Neuronal stem cell (in vitro differentiated cells): ENCODE measurements around the gene FADS2.
A peak's percentile ranks its signal among the peaks of the same experiment; 100 is the strongest.

Experiments used
- DNase-seq: peaks from one replicate; pipeline ENCODE4 v3.0.0-alpha.2; 2013; ENCODE audit warnings: low spot score
- H2AFZ ChIP-seq: one replicate; pipeline ENCODE4 v1.6.1; 2013; ENCODE audit warnings: mild to moderate bottlenecking, low read length, inconsistent platforms
- H2AK5ac ChIP-seq: 2 replicates; pipeline ENCODE4 v1.6.1; 2013; ENCODE audit warnings: low read depth, mild to moderate bottlenecking, inconsistent platforms, low read length, moderate library complexity, mixed read lengths
- H2BK120ac ChIP-seq: 2 replicates; pipeline ENCODE4 v1.6.1; 2013; ENCODE audit warnings: low read depth, mild to moderate bottlenecking, inconsistent platforms, low read length, moderate library complexity, mixed read lengths
- H2BK12ac ChIP-seq: one replicate; pipeline ENCODE4 v1.6.1; 2013; ENCODE audit warnings: low read length, inconsistent platforms
- H2BK15ac ChIP-seq: 2 replicates; pipeline ENCODE4 v1.6.1; 2013; ENCODE audit warnings: mild to moderate bottlenecking, low read length, inconsistent platforms, mixed read lengths
- H2BK5ac ChIP-seq: one replicate; pipeline ENCODE4 v1.6.1; 2013; ENCODE audit warnings: inconsistent platforms, mild to moderate bottlenecking, low read length, moderate library complexity
- H3K14ac ChIP-seq: one replicate; pipeline ENCODE4 v1.6.1; 2013; ENCODE audit warnings: low read length, inconsistent platforms
- H3K18ac ChIP-seq: 2 replicates; pipeline ENCODE4 v1.6.1; 2013; ENCODE audit warnings: low read length, inconsistent platforms
- H3K23ac ChIP-seq: 2 replicates; pipeline ENCODE4 v1.6.1; 2013; ENCODE audit warnings: low read depth, mild to moderate bottlenecking, mixed read lengths, low read length, inconsistent platforms; ENCODE audit not compliant: poor library complexity
- H3K27ac ChIP-seq: replicated peaks from 3 replicates; pipeline ENCODE4 v1.5.1; 2013; ENCODE audit warnings: low read length, inconsistent platforms
- H3K27me3 ChIP-seq, 3 experiments: 2 replicates each; pipeline ENCODE4 v1.6.1; 2013; ENCODE audit warnings: low read length in 3 of 3, mild to moderate bottlenecking in 2 of 3, inconsistent platforms in 1 of 3, low read depth in 1 of 3, mixed read lengths in 1 of 3, moderate library complexity in 1 of 3; ENCODE audit not compliant: control insufficient read depth in 3 of 3, insufficient read depth in 3 of 3
- H3K36me3 ChIP-seq, 2 donors: replicated peaks in 1 of 2; 2 replicates each; pipeline ENCODE4 v1.6.1; 2013; ENCODE audit warnings: low read length in 2 of 2; ENCODE audit not compliant: control insufficient read depth in 2 of 2, insufficient read depth in 2 of 2
- H3K4ac ChIP-seq: 2 replicates; pipeline ENCODE4 v1.6.1; 2013; ENCODE audit warnings: inconsistent platforms, mild to moderate bottlenecking, low read length, moderate library complexity
- H3K4me1 ChIP-seq, 2 donors: 1 replicate in 1 of 2; 2 replicates in 1 of 2; pipeline ENCODE4 v1.6.1; 2013; ENCODE audit warnings: low read length in 2 of 2, low read depth in 1 of 2; ENCODE audit not compliant: control insufficient read depth in 2 of 2, insufficient read depth in 1 of 2
- H3K4me2 ChIP-seq: one replicate; pipeline ENCODE4 v1.6.1; 2013; ENCODE audit warnings: mild to moderate bottlenecking, low read length, inconsistent platforms; ENCODE audit not compliant: insufficient read depth, poor library complexity, severe bottlenecking
- H3K4me3 ChIP-seq, 2 donors: 2 replicates each; pipeline ENCODE4 v1.5.1; 2013; ENCODE audit warnings: low read length in 2 of 2, mild to moderate bottlenecking in 2 of 2, inconsistent platforms in 1 of 2, moderate library complexity in 1 of 2
- H3K79me1 ChIP-seq: one replicate; pipeline ENCODE4 v1.6.1; 2013; ENCODE audit warnings: low read depth, mild to moderate bottlenecking, inconsistent platforms, low read length, moderate library complexity
- H3K9ac ChIP-seq: one replicate; pipeline ENCODE4 v1.6.1; 2013; ENCODE audit warnings: mild to moderate bottlenecking, low read depth, low read length, inconsistent platforms; ENCODE audit not compliant: poor library complexity
- H3K9me3 ChIP-seq, 2 donors: replicated peaks in 1 of 2; 2 replicates each; pipeline versions ENCODE3 to v1.6.1; 2013; ENCODE audit warnings: low read length in 2 of 2, mild to moderate bottlenecking in 2 of 2, inconsistent platforms in 1 of 2, low read depth in 1 of 2, mixed read lengths in 1 of 2, moderate library complexity in 1 of 2; ENCODE audit not compliant: control insufficient read depth in 2 of 2, insufficient read depth in 1 of 2
- H4K8ac ChIP-seq: one replicate; pipeline ENCODE4 v1.6.1; 2013; ENCODE audit warnings: low read depth, mild to moderate bottlenecking, inconsistent platforms, low read length, moderate library complexity
- H4K91ac ChIP-seq: one replicate; pipeline ENCODE4 v1.6.1; 2013; ENCODE audit warnings: low read length, low read depth, mild to moderate bottlenecking, inconsistent platforms; ENCODE audit not compliant: poor library complexity
- WGBS, 2 donors: extraction: QIAGEN DNeasy Blood & Tissue Kit; methylation state at CpG; one replicate each; pipeline ENCODE4 v1.1.7; 2013; ENCODE audit warnings: missing lambda C conversion rate in 2 of 2, mixed read lengths in 1 of 2; ENCODE audit not compliant: insufficient read length in 2 of 2, insufficient replicate concordance in 1 of 2; ENCODE audit errors: extremely low coverage in 2 of 2; 5-methylcytosine and 5-hydroxymethylcytosine counted together

Gene FADS2

GRCh38 chr11:61838501-61838900 lies 10.4 kb downstream of the FADS2 start:
- H2BK120ac ChIP-seq, result no peak overlapping the region
- H3K4ac ChIP-seq, result no peak overlapping the region
- H2BK15ac ChIP-seq, result no peak overlapping the region
- H3K4me3 ChIP-seq, result no peak overlapping the region
- no peak overlapping the region for H3K14ac ChIP-seq
- peaks cover 36% of the 10 kb centered on the region for H3K79me1 ChIP-seq
- H4K8ac ChIP-seq, result no peak overlapping the region
- H4K91ac ChIP-seq, result no peak overlapping the region
- H2BK12ac ChIP-seq, result no peak overlapping the region
- H2AFZ ChIP-seq, result no peak overlapping the region
- H3K27ac ChIP-seq, result no peak overlapping the region
- WGBS, 2 donors, result no CpG with 5 or more reads among the region's 5 CpGs
- no peak overlapping the region for H3K18ac ChIP-seq
- peaks cover 14% of the 10 kb centered on the region in 2 donors for H3K4me1 ChIP-seq
- no peak overlapping the region for H3K4me2 ChIP-seq
- no peak overlapping the region for H3K9ac ChIP-seq
- H3K27me3 ChIP-seq, result no peaks in the 10 kb centered on the region
- peaks cover 68 to 99% of the 10 kb centered on the region in 2 donors for H3K36me3 ChIP-seq
- no peak overlapping the region for H2BK5ac ChIP-seq
- no peak overlapping the region for H2AK5ac ChIP-seq
- DNase-seq, result no peak
- no peaks in the 10 kb centered on the region for H3K9me3 ChIP-seq
- H3K23ac ChIP-seq, result peak overlapping the region; percentile 43

- H2BK15ac ChIP-seq, result no peak overlapping the region
- no peak overlapping the region for H3K27ac ChIP-seq
- H3K14ac ChIP-seq, result no peak overlapping the region
- H4K91ac ChIP-seq, result no peak overlapping the region
- no peak overlapping the region for H3K18ac ChIP-seq
- no peak overlapping the region for H2AFZ ChIP-seq
- H3K4ac ChIP-seq, result no peak overlapping the region
- H3K4me3 ChIP-seq, result no peak overlapping the region
- peaks cover 32% of the 10 kb centered on the region for H3K79me1 ChIP-seq
- peak overlapping the region; percentile 43 for H3K23ac ChIP-seq
- no peak for DNase-seq
- H4K8ac ChIP-seq, result no peak overlapping the region
- no peak overlapping the region for H3K9ac ChIP-seq
- H3K4me2 ChIP-seq, result no peak overlapping the region
- no peak overlapping the region for H2BK12ac ChIP-seq
- H3K36me3 ChIP-seq, result peaks cover 64 to 99% of the 10 kb centered on the region in 2 donors
- H3K27me3 ChIP-seq, result no peaks in the 10 kb centered on the region
- H2AK5ac ChIP-seq, result no peak overlapping the region
- no peak overlapping the region for H2BK120ac ChIP-seq
- H3K4me1 ChIP-seq, result peaks cover 10 to 11% of the 10 kb centered on the region in 2 donors
- no peaks in the 10 kb centered on the region for H3K9me3 ChIP-seq
- no peak overlapping the region for H2BK5ac ChIP-seq
- no CpG with 5 or more reads among the region's 10 CpGs for WGBS, 2 donors
Observed at GRCh38 chr11:61838921-61839320, 10.8 kb downstream of the FADS2 start.

- Histone ChIP-seq H2AK5ac (no peak overlapping the region), H3K36me3 (peaks cover 58 to 99% of the 10 kb centered on the region in 2 donors), H3K79me1 (peaks cover 32% of the 10 kb centered on the region), H2BK120ac (no peak overlapping the region), H2BK15ac (no peak overlapping the region), H3K14ac (no peak overlapping the region), H3K4me1 (peaks cover 2 to 5% of the 10 kb centered on the region in 2 donors), H3K27ac (no peak overlapping the region), H3K4ac (no peak overlapping the region), H3K9me3 (no peaks in the 10 kb centered on the region), H3K23ac (no peak overlapping the region), H2AFZ (no peak overlapping the region), H4K8ac (no peak overlapping the region), H3K4me3 (no peak overlapping the region), H3K4me2 (no peak overlapping the region), H2BK12ac (no peak overlapping the region), H3K18ac (no peak overlapping the region), H4K91ac (no peak overlapping the region), H3K9ac (no peak overlapping the region), H2BK5ac (no peak overlapping the region), H3K27me3 (no peaks in the 10 kb centered on the region)
- no peak for DNase-seq
- WGBS, 2 donors, result no CpG with 5 or more reads among the region's 2 CpGs
Observed at GRCh38 chr11:61839742-61840141, 11.6 kb downstream of the FADS2 start.

- Histone ChIP-seq H2BK12ac (no peak overlapping the region), H3K23ac (peak overlapping the region; percentile 1), H3K4me3 (no peak overlapping the region), H4K91ac (no peak overlapping the region), H2BK5ac (no peak overlapping the region), H3K4me2 (no peak overlapping the region), H3K9me3 (no peaks in the 10 kb centered on the region), H3K4ac (no peak overlapping the region), H3K27ac (no peak overlapping the region), H3K9ac (no peak overlapping the region), H3K18ac (no peak overlapping the region), H2BK120ac (no peak overlapping the region), H3K27me3 (no peaks in the 10 kb centered on the region), H3K36me3 (peaks cover 63 to 100% of the 10 kb centered on the region in 2 donors), H4K8ac (no peak overlapping the region), H3K4me1 (no peaks in the 10 kb centered on the region), H3K79me1 (peaks cover 36% of the 10 kb centered on the region), H3K14ac (no peak overlapping the region), H2BK15ac (no peak overlapping the region), H2AFZ (no peak overlapping the region), H2AK5ac (no peak overlapping the region)
- no peak for DNase-seq
- no CpG with 5 or more reads among the region's 7 CpGs for WGBS, 2 donors
Observed at GRCh38 chr11:61840371-61840770, 12.3 kb downstream of the FADS2 start.
